GM19240 (cell line): ENCODE data around the gene M6PR.
"Not testable (repeated sequence)": the region's sequence is repeated elsewhere in the genome, so short reads cannot be mapped to it uniquely, and the experiment has no call there.

Experiments used
- DNase-seq: peaks from one replicate; pipeline ENCODE4 v3.0.0; 2011; ENCODE audit warnings: low spot score; ENCODE audit not compliant: insufficient read length

The M6PR gene

DNA sequence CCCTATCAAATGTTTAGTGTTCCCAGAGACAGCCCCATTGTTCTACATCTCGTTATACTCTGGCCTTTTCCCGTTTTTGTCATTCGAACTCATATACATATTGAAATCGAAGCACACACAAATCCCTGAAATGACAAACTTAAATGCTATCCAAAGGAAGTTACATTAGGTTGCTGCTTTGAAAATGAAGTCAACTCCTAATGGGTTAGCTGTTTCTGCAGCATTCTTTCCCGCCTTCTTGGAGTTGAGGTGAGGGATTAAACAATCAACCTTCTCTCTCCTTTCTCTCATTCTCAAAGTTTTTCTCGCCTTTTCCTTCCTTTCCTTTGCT, 35.8 kb downstream of the M6PR start:
- no peak for DNase-seq

DNA sequence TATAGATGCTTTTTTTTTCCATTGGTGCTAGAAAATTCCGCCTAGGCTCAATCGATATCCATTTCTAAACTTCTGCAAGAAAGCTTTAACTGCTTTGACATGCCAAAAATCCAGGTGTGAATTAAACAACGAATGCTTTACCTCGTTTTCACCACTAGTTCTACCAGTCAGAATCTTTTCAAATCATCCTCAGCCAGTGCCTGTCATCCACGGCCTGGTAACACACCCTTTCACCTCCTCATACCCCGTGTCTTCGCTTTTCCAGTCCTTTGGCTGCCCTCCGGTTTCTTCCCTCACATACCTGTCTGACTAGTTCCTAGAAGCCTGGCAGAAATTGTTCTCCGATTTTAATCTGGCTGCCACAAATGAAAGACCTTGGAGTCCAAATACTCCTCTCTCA, 36.5 kb downstream of the M6PR start:
- DNase-seq = peak; percentile 14

- DNase-seq = no peak
These were observed 37.7 kb downstream of the M6PR start for GRCh38 chr12:8911606-8912268.

DNA sequence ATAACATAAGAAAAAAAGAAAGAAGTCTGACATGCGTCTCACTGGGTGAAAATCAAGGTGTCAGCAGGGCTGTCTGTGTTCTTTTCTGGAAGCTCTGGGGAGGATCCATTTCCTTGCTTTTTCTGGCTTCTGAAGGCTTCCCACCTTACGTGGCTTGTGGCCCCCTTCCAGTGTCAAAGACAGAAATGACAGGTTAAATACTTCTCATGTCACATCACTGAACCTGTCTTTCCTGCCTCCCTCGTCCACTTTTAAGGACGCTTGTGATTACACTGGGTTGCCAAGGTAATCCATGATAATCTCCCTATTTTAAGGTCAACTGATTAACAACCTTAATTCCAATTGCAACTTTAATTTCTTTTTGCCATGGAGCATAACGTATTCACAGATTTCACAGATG, 39.7 kb downstream of the M6PR start:
- DNase-seq = no peak

- DNase-seq = no peak
These were observed 41.9 kb downstream of the M6PR start for GRCh38 chr12:8907513-8907912.

DNA sequence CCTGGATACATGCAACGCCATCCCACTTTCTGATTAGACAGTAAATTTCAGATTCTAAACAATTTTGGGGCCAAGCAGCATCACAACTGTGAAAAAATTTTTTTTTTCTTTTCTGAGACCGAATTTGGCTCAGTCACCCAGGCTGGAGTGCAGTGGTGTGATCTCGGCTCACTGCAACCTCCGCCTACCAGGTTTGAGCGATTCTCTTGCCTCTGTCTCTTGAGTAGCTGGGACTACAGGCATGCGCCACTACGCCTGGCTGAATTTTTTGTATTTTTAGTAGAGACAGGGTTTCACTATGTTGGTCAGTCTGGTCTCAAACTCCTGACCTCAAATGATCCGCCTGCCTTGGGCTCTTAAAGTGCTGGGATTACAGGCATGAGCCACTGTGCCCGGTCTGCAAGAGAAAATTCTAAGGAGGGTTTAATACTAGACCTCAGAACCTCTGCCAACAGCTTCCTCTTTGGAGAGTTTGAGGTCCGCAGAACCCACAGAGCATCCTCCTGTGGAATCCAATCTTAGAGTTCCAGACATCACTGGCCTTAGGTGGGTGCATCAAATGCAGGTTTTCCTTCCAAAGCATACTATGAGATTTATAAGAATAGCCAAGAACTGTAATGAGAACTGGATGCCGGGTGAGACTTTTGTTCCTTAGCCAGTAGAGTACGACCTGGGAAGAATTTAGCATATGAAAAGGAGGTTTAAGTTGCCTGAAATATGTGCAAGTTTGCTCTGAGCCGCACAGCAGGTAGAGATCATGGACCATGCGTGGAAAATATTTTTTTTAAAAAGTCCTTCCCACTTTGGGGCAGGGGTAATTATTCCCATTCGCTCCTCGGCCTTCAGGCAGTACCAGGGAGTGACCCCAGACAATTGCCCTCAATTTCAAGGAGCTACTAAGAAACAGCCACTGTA, 42.9 kb downstream of the M6PR start:
- no peak for DNase-seq

DNA sequence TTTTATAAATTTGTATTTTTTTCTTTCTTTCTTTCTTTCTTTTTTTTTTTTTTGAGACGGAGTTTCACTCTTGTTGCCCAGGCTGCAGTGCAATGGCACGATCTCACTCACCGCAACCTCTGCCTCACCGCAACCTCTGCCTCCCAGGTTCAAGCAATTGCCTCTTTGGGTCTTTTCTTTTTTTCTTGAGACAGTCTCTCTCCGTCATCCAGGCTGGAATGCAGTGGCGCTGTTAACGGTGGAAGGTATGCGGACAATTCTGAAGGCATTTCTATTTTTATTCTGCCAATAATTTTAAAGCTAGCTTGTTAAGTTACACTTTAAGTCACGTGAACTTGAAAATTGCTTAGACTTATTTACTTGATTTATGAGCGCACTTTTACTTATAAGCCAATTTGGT, 43.9 kb downstream of the M6PR start:
- no peak for DNase-seq

- DNase-seq = no peak
These were observed 44.8 kb downstream of the M6PR start for GRCh38 chr12:8904665-8905064.

DNA sequence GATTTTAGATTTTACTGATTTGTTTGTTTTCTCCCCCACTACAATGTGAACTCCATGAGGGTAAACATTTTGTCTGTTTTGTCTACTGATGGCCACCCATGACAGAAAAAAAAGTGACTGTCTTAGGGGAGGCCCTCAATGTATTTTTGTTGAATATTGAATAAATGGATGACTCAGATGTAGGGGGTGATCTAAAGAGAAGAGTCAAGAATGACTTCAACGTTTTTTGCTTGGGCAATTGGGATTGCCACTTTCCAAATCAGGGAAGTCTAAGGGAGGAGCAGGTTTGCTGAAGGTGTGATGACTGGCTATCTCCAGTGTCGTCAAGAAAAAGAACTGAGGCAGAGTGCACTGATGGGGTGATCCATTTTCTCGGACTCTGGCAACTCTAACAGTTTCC, 45.8 kb downstream of the M6PR start:
- no peak for DNase-seq

GRCh38 chr12:8902703-8903102, 46.7 kb downstream of the M6PR start:
- not testable (repeated sequence) for DNase-seq

- no peak for DNase-seq
These were observed 49.6 kb downstream of the M6PR start for GRCh38 chr12:8899830-8900229.

DNA sequence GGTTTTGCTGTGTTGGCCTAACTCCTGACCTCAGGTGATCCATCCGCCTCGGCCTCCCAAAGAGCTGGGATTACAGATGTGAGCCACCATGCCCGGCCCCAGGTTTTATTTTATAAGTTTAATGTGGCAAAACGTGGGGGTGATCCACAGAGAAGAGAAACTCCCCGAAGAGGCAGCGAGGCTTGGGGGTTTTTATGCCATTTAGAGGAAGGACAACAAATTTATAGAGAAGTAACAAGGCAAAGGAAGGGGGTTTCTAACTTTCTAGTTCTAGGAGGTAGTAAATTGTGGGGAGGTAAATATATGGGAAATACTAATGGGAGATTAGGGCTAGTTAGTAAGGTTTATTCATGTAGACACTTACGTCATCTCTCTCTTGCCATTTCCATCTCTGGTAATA, 52.4 kb downstream of the M6PR start:
- no peak for DNase-seq

- no peak for DNase-seq
These were observed 54.5 kb downstream of the M6PR start for GRCh38 chr12:8894986-8895385.

DNA sequence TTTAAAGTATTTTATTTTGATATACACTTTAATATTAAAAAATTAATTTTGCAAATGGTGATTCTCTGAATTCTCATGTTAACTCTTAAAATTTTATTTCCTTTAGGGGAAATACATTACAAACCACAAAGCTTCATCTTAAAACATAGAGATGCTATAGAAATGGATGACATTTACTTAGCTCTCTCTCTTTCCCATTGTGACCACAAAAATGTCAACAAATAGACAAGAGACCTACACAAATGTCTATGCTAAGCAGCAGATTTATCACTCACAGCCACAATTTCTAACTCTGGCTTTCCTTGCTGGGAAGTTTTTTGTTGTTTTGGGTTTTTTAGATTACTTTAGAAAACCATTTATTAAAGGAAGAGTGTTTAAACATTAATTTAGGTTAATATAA, 55.1 kb downstream of the M6PR start:
- DNase-seq = no peak

DNA sequence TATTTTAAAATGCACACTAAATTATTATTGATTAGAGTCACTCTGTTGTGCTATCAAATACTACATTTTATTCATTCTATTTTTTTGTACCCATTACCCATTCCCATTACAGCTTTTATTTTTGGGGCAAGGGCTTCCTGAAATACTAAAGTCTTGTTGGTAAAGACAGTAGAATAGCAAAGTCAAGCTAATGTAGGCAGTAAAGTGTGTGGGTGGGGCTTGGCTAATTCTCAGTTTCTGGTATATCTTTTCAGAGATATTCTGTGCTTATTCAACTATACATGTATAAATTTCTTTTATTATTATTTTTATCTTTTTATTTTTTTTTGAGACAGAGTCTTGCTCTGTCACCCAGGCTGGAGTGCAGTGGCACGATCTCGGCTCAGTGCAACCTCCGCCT, 57.5 kb downstream of the M6PR start:
- DNase-seq = no peak
